Activated T-cell treated with anti-CD3 and anti-CD28 coated beads for 24 hours (primary cell): ENCODE measurements around the gene SEL1L3.

Experiments
- DNase-seq: peaks from one replicate; pipeline ENCODE4 v3.0.0-alpha.2; 2020; ENCODE audit warnings: low read depth

SEL1L3 gene

DNA sequence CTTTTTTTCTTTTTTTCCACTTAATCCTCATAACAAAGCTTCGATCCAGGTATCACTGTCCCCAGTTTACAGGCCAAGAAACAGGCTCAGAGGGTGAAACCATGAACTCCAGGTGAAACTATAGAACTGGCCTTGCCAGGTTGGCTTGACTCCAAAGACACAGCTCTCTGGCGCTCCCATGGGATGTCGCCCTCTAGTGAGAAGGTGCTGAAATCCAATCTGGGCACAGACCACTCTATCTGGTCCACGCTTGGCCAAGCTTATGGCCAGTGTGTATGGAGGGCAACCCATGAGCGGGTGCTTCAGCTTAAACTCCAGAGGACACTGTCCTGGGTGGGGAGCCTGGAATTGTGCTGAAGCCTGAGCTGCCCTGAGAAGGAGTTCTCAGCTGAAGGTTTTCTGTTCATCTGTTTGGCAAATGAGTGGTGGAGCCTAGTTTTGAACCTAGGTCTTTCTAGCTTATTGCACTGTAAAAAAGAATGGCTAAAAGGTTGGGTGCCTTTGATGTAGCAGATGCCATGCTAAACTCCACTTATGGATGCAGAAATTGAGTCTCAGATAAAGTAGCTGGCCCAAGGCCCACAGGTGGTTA lies 70.5 kb downstream of the SEL1L3 start:
- no peak for DNase-seq

DNA sequence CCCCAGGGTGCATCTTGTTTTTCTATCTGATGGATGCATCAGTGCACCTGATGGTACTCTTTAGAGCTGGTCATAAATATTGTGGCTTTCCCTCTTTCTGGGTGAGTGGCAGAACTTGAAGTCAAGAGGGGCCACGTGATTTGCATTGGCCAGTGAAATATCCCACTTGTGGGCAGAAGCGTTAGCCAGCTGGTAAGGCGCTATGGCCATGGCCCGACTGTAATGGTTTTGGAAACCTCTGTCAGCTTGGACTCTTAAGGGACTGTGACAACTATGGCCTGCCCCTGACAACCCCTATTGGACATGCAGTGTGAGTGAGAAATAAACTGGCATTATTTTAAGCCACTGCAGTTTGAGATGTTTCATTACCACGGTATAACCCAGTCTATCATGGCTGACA lies 72.8 kb downstream of the SEL1L3 start:
- DNase-seq, result no peak

DNA sequence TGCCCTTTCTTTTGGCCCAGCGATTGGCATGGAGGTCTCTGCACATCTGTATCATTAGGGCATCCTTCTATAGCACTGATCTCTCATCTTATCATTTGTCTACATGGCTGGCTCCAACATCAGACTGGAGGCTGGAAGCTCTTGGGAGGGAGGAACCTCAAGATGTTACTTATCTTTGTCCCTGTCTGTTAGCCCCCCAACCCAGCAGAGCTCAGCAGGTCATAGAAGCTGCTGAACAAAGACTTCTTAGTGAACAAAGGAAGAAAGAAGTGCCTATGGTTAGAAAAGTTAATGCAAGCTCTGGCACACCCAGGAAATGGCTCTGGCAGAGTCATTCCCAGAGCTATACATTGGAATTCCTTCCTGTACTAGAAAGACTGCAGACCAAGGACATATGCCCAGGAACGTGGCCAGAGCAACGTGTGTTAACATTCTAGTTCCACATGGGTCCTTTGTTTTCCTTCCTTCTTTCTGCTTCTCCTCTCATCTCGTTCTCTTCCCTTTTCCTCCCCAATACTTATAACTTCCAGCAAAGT lies 74.0 kb downstream of the SEL1L3 start:
- no peak for DNase-seq

DNA sequence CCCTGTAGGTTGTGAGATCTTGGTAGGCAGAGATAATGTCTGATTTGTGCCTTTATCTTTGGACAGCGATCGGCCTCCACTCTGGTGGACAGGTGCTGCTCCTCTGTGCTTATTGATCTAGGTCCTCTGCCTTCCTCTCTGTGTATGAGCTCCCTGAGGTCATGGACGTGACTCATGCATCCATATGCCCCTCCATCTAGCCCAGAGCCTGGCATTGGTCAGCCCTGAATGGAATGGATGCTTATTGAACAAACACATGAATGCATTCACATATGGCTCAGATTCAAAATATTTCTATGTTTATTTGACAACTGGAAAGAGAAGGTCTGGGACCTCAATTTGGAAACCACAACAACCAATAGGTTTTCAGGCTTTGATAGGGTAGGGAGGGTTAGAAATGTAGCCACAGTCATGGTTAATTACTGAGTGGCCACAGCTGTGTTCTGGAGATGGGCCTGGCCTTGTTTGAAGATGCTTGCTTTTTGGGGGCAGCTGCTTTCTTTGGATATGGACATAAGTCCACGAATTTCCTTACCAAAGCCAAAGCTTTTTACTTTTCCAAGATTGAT lies 76.2 kb downstream of the SEL1L3 start:
- DNase-seq, result no peak

DNA sequence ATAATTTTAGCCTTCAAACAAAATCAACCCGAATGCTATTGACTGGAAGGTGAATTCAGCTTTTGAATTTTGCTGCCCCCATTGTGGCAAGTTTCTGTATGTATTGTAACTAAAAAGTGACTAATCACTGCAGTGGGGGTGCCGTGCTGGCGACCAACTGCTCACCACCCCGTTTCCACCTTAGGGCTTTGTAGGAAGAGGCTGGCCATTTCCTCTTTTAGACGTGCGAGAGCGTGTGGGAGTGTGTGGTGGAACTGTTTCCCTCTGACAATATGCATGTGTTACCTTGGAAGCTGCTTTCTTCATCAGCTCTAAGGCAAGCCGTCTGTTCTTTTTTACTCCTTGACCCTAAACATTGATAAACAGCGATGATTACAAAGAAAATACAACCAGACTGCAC lies 78.8 kb downstream of the SEL1L3 start:
- DNase-seq, result no peak

DNA sequence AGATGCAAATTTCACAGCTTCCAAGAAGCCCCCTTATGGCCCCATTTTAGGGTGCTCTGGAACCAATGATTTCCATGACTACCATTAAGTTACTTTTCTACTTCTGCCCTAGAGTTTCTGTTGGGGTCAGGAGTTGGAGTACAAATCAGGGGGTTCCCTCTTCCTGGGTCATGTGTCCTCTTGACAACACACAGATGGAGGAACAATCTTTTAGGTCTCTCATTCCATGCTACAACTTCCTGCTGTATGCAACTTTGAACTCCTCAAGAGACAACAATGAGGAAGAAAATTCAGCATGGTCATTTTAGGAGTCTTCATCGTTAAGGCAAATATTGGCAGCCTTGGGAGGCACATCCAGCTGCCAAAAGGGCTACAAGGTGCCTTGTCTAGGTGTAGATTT lies 79.7 kb downstream of the SEL1L3 start:
- no peak for DNase-seq

DNA sequence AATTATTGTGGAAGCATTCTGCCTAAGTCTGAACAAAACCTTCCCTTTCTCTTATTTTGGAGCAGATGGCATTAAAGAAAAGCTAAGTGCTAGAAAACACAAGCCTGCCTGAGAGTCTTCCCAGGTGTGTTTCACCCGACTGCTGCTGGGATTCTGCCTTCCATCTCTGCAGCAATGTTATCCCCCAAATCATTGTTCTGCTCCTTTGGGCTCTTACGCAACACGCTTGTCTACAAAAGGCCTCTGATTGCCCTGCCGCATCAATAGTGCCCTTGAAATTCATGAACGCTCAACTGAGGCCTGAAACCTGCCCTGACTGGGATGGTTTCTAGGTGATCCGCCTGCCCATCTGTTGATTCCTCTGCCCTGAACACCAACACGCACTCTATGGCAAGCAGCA lies 80.3 kb downstream of the SEL1L3 start:
- DNase-seq, result no peak

DNA sequence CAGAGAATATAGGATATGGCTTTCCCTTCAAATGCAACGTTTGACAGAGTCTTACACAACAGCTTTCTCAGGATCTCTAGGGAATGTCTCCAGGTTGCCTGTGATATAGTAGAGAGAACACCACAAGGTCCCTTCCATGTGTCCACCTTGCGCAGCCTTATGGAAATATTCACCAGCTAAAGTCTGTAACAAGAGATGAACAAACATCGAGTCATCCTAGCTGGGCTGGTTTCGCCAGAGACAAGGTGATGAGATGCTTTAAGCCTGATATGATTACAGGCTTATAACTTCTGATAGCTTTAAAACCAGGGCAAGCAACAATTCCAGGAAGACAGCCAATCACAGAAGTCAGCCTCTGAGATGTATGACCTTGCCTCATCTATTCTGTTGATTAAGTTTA lies 83.8 kb downstream of the SEL1L3 start:
- no peak for DNase-seq

DNA sequence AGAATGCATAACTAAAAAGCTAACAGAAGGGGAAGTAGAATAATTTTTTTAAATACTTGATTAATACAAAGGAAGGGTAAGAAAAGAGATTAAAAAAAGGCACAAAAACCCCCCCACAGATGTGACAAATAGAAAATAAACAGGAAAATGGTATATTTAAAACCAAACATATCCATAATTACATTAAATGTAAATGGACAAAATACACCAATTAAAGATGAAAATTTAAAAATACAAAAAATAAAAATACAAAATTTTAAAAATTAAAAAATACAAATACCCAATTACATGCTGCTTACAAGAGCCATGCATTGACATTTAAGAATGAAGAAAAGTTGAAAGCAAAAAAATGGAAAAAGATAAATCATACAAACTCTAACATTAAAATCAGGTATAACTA lies 86.0 kb downstream of the SEL1L3 start:
- no peak for DNase-seq

DNA sequence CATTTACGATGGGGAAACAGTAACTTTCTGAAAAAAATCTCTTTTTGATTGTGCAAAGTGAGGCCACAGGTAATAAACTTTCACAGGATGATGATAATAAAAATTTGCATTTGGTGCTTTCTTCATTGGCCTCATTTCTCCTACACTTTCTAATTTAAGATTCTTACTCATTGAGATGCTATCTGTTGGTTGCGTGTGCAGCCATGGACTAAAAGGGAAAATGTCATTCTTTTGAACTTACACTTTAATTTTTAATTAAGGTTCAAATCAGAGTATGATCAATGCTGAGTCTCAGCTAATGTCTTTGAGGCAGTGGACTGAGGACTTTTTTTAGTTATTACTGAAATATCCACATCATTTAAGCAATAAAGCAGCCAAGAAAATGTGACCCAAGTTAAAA lies 87.6 kb downstream of the SEL1L3 start:
- DNase-seq, result no peak

DNA sequence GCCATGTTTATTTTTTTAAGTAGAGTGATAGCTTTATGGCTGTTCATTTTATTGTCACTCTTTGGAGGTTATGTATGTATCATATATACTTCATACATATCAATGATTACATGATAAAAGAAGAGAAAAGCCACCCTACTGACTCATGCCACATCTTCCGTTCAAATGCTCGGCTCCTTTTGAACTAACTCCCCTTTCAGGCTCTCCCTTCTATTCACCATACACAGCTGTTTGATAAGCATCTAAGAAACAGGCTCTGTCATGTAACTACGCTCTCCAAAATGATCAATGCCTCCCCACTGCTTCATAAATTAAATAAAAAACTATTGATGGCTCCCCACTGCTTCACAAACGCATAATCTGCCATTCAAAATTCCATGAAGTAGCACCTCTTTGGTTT lies 89.4 kb downstream of the SEL1L3 start:
- DNase-seq, result no peak

DNA sequence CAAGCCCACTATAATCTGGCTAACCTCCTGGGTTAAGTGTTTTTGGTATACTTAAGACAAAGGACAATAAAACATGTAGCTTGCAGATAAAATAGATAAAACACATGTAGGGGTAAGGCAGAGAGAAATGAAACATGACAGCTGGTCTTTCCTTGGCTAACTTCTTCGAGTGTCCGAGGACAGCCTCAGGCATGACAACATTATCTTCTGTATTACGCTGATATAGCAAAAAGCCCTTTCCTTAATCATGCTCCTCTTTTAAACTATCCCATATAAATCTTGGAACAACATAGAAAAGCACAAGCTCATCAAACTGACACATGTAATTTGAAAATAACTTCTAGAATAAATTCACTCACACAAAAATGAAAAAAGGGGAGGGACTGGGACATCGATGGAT lies 91.1 kb downstream of the SEL1L3 start:
- no peak for DNase-seq

DNA sequence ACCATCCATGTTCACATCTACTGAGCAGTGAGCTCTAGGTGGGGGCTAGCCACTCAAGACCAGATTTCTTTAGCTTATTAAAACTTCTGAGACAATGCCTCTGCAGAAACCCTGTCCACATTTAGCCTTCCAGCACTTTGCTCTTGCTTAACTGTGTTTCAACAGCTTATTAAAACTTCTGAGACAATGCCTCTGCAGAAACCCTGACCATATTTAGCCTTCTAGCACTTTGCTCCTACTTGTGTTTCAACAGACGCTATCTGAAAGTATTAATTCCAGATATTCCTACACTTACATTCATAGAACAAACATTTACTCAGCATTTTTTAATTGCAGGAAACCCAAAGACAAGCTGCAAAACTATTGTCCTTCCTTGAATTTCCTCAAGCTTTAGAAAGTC lies 91.9 kb downstream of the SEL1L3 start:
- no peak for DNase-seq

DNA sequence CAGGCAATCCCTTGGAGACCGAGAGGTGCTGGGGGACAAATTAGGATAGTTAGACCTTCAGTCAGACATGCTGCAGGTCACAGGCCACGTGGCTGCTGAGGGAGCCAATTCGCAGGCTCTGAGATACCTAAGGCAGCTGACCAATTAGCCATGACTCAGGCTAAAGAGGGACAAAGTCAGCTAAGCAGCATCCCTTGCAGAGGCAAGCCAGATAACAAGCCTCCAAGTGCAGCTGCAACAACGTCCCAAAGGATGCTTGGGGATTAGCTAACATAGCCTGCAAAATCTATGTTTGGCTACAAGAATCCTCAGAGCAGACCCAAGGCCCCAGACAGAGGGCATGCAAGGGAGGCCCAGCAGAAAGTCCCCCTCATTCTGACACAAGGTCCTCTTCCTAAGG lies 93.5 kb downstream of the SEL1L3 start:
- DNase-seq, result no peak

DNA sequence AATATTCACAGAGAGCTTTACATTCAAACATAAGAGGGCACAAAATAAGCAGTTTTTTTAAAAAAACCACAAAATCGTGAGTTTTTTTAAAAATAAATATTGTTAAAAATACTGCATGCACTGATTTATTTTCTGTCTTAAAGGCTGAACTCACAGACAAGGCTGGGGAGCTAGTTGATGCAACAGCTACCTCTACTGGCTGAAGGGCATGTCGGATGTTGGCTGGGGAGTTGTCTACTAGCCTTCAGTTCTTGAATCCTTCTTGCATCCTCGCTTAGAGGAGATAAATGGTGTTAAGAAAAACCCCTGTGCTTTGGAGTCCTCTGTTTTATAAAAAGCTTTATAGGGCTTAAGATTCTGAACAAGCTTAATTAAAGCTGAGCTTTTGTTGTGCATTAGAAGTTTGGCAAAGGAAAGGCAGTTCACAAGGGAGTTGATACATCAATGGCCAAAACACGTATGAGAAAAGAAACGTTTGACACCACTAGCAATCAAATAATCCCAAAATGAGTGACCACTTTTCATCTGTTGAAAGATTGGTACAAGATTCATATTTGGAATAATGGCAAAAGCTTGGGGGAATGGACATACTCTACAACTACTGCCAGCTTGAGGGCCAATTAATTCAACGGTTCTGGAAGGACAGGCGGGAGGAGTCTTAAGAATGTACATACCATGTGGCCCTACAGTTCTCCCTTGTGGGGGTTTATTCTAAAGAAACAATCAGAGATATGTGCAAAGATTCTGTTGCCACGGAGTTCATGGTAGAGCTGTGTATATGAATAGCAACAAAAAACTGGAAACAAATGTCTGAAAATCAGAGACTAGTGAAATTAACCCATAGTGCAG lies 94.7 kb downstream of the SEL1L3 start:
- DNase-seq, result no peak

DNA sequence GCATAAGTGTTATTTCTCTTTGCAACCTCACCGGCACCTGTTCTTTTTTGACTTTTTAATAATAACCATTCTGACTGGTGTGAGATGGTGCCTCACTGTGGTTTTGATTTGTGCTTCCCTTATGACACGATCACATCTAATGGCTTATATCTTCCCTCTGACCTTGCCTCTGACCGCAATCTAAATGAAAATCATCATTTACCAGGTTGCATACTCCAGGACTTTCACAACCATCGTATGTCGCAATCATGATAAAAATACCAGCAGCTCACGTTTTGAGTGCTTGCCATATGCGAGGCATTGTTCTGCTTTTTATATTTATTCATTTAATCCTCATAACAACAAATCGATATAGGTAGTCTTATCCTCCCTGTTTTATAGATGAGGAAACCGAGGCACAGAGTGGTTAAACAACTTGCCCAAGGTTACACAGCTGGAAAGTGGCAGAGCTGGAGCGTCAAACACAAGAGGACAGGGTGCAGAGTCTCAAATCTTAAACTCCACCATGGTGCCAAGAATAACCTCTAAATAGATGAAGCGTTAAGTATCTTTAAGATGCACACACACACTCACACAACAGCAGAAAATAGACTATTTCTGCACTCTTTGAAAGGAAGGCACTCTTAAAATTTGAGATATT lies 102.2 kb downstream of the SEL1L3 start:
- DNase-seq, result no peak

DNA sequence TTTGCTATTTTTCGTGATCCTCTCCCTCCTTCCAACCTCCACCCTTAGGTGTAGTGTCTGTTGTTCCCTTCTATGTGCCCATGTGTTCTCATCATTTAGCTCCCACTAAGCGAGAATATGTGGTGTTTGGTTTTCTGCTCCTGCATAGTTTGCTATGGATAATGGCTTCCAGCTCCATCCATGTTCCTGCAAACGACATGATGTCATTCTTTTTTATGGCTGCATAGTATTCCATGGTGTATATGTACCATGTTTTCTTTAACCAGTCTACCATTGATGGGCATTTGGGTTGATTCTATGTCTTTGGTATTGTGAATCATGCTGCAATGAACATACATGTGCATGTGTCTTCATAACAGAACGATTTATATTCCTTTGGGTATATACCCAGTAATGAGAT lies 102.7 kb downstream of the SEL1L3 start:
- no peak for DNase-seq

DNA sequence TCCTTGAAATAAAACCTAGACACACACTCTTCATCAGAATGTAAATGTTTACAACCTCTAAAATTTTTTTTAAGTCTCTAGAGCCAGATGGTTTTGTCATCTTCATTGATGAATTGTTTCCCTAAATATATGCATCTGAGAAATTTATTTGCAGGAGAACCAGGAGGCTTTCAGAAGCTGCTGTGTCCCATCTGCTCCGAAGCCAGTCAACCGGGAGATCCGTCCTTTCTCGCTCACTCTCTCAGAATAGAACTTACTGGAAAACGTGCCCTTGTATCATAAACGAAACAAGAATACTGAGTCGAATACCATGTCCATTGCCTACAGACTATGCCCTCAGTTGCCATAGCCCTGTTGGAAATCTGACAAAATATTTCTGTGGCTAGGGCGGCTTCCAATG lies 103.7 kb downstream of the SEL1L3 start:
- DNase-seq, result no peak

DNA sequence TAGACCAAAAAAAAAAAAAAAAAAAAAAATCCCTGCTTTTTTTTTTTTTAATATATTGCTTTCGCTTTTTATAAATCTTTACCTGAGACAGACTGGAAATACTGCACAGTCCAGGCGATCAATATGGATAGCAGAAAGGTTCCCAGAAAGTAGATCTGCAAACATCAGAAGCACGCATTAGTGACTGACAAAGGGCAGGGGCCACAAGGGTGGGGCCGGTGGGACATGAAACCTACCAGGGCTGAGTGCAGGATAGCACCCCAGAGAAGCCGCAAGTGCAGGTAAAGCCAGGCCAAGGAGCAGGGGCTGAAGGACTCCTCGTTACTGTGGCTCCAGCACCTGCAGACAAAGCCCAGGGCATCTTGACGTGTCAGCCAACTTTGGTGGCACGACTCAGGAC lies 105.3 kb downstream of the SEL1L3 start:
- DNase-seq, result no peak

DNA sequence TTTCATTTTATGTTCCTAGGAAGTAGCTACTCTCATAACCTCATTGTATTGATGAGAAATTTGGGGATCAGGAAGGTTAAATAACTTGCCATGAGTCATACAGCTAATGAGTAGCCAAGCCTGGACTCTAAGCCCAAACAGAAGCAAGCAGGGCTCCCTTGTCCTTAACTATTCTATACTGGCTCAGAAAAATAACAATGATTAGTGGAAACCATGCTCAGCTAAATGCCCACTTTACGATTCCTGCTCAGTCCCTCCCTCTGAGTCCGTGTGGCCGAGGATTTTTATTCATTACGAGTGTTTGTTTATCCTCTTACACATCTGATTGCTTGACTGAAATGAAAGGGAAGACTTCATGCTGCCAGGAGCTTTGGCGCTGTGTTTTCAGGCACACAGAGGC lies 106.3 kb downstream of the SEL1L3 start:
- no peak for DNase-seq

DNA sequence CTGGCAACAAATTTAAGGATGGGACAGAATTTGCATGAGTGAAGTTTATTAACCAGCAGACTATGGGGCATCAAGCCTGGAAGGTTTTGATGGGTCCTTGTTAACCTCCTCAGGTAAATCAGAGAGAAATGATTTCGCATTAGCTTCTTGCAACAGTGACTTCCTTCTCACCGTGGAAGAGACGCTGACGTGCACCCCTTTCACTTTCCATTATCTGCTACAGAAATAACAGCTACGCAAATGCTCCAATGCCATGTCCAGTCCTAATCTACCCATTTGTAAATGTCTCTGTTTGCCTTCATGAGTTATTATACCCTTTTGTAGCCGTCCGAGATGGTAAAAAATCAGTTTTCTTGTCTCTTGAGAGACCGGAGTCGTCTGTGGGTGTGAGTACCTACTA lies 106.9 kb downstream of the SEL1L3 start:
- no peak for DNase-seq

DNA sequence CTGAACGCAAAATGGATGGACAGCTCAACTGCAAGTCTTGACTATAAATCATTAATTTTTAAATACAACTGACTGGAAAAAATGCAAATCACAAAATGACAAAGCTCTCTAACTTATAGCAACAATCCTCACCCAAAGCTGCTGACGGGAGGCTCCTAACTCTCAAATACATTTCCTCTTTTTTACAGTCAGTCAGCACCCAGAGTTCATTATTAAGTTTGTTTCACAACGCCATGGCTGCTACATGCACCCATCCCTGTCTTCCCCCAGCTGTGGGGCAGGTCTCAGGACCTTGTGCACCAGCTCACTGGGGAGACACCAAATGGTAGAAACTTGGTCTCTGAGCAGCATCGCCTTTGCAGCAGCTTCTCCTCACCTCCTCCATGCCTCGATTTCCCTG lies 109.5 kb downstream of the SEL1L3 start:
- no peak for DNase-seq

DNA sequence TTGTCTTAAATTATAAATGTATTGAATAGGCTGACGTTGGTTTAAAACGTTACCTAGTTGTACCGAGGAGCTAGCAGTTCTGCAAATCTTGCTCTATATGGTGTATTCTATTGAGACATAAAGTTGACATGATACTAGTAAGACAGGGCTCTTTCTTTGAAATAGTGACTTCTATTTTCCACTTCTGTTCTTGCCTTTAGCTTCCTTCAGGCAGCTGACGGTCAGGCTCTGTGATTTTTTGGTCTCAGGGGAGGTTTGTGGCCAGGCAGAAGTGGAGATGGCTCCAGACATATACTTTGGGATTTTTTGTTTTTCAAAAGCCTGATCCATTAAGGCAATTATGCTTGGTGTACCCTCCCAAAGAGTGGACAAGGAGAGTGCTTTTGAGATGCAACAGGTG lies 111.9 kb downstream of the SEL1L3 start:
- no peak for DNase-seq
